WTC11 (cell line): ENCODE data around the gene POLDIP3. TPM values are rescaled to one million over a fixed set of nuclear protein-coding genes. Genes with fewer than 3 reads are reported as not detected.

Experiments
- ATAC-seq: fragments of 200-7000 bp; cut with Tn5 transposase; 2 replicates; pipeline ENCODE4 v1.10.0; 2021; ENCODE audit warnings: mild to moderate bottlenecking, moderate library complexity
- CTCF ChIA-PET: fragments of 300-600 bp; sonication (Branson Sonifier 250); formaldehyde crosslinking; loops from one replicate; lab custom pipeline; 2021; ENCODE audit warnings: antibody characterized with exemption; lab: Charles Lee
- POLR2A ChIA-PET: fragments of 350-600 bp; sonication (Branson Sonifier 250); formaldehyde crosslinking; loops from one replicate; lab custom pipeline; 2021; ENCODE audit warnings: antibody characterized with exemption; lab: Charles Lee
- DNase-seq: peaks from one replicate; pipeline ENCODE4 v3.0.0; 2021; ENCODE audit warnings: low spot score
- H3K27ac Mint-ChIP-seq: 2 replicates; pipeline ENCODE4 v1.8.0; 2021; ENCODE audit warnings: mixed read lengths
- H3K27me3 Mint-ChIP-seq: 2 replicates; pipeline ENCODE4 v1.8.0; 2021; ENCODE audit warnings: low read depth, mild to moderate bottlenecking, moderate library complexity, mixed read lengths
- H3K36me3 Mint-ChIP-seq: 2 replicates; pipeline ENCODE4 v1.8.0; 2021; ENCODE audit warnings: mixed read lengths
- H3K4me1 Mint-ChIP-seq: 2 replicates; pipeline ENCODE4 v1.8.0; 2022; ENCODE audit warnings: mixed read lengths
- H3K4me3 Mint-ChIP-seq: 2 replicates; pipeline ENCODE4 v1.8.0; 2021; ENCODE audit warnings: mild to moderate bottlenecking, moderate library complexity, mixed read lengths
- H3K9me3 Mint-ChIP-seq: 2 replicates; pipeline ENCODE4 v1.8.0; 2021; ENCODE audit warnings: mixed read lengths
- CDX4 ChIP-seq: fragments of 250-450 bp; sonication (Bioruptor Pico); IDR thresholded peaks from 2 replicates; pipeline ENCODE4 v1.9.0; 2021; ENCODE audit warnings: moderate library complexity, mild to moderate bottlenecking, inconsistent platforms, borderline replicate concordance
- CTCF ChIP-seq: fragments of 200-600 bp; IDR thresholded peaks from 2 replicates; pipeline ENCODE4 v1.8.0; 2022; ENCODE audit warnings: antibody characterized with exemption
- E2F1 ChIP-seq: sonication (generic); formaldehyde crosslinking; IDR thresholded peaks from 2 replicates; pipeline ENCODE4 v1.8.0; 2022; ENCODE audit warnings: mild to moderate bottlenecking, missing genetic modification reagents
- EMX1 ChIP-seq: fragments of 250-450 bp; sonication (Bioruptor Pico); IDR thresholded peaks from 2 replicates; pipeline ENCODE4 v1.8.0; 2021; ENCODE audit warnings: mild to moderate bottlenecking
- ETV6 ChIP-seq: sonication (generic); formaldehyde crosslinking; IDR thresholded peaks from 2 replicates; pipeline ENCODE4 v1.8.1; 2022; ENCODE audit warnings: mild to moderate bottlenecking, missing genetic modification reagents
- FOXK1 ChIP-seq: sonication (generic); formaldehyde crosslinking; IDR thresholded peaks from 2 replicates; pipeline ENCODE4 v1.8.0; 2022; ENCODE audit warnings: mild to moderate bottlenecking, moderate library complexity, missing genetic modification reagents
- FOXP1 ChIP-seq: sonication (generic); formaldehyde crosslinking; IDR thresholded peaks from 2 replicates; pipeline ENCODE4 v1.8.0; 2022; ENCODE audit warnings: missing genetic modification reagents, mild to moderate bottlenecking, moderate library complexity, borderline replicate concordance
- GABPB1 ChIP-seq: sonication (generic); formaldehyde crosslinking; IDR thresholded peaks from 2 replicates; pipeline ENCODE4 v1.8.1; 2023; ENCODE audit warnings: mild to moderate bottlenecking, missing genetic modification reagents
- JUN ChIP-seq: sonication (generic); formaldehyde crosslinking; IDR thresholded peaks from 2 replicates; pipeline ENCODE4 v1.8.0; 2023; ENCODE audit warnings: mild to moderate bottlenecking, missing genetic modification reagents
- MAX ChIP-seq: sonication (generic); formaldehyde crosslinking; IDR thresholded peaks from 2 replicates; pipeline ENCODE4 v1.8.0; 2022; ENCODE audit warnings: mild to moderate bottlenecking, missing genetic modification reagents
- MYBL2 ChIP-seq: sonication (generic); formaldehyde crosslinking; IDR thresholded peaks from 2 replicates; pipeline ENCODE4 v1.8.1; 2023; ENCODE audit warnings: mild to moderate bottlenecking, moderate library complexity, missing genetic modification reagents
- NFE2L1 ChIP-seq: sonication (generic); formaldehyde crosslinking; IDR thresholded peaks from 2 replicates; pipeline ENCODE4 v1.8.1; 2023; ENCODE audit warnings: missing genetic modification reagents
- SMAD4 ChIP-seq: sonication (generic); formaldehyde crosslinking; IDR thresholded peaks from 2 replicates; pipeline ENCODE4 v1.8.0; 2022; ENCODE audit warnings: mild to moderate bottlenecking, missing genetic modification reagents
- ZNF121 ChIP-seq: sonication (generic); formaldehyde crosslinking; IDR thresholded peaks from 2 replicates; pipeline ENCODE4 v1.8.0; 2023; ENCODE audit warnings: missing genetic modification reagents
- ZNF138 ChIP-seq: sonication (generic); formaldehyde crosslinking; conservative IDR thresholded peaks from 2 replicates; pipeline ENCODE4 v1.8.1; 2022; ENCODE audit warnings: mild to moderate bottlenecking, moderate library complexity, missing genetic modification reagents
- ZNF416 ChIP-seq: fragments of 250-450 bp; sonication (Bioruptor Pico); IDR thresholded peaks from 2 replicates; pipeline ENCODE4 v1.9.0; 2021; ENCODE audit warnings: mild to moderate bottlenecking, inconsistent platforms
- total RNA-seq: library from RNA; stranded (reverse); gene quantifications from 3 replicates; pipeline ENCODE4 v1.2.3, GENCODE V29; 2021
- TF ChIP-seq, protein P1 (sequence below): sonication (generic); formaldehyde crosslinking; IDR thresholded peaks from 2 replicates; pipeline ENCODE4 v1.8.1; 2023; ENCODE audit warnings: mild to moderate bottlenecking, missing genetic modification reagents, borderline replicate concordance

POLDIP3 gene
- total RNA-seq, 1 experiment from 2014 or later: 73.2 TPM

DNA sequence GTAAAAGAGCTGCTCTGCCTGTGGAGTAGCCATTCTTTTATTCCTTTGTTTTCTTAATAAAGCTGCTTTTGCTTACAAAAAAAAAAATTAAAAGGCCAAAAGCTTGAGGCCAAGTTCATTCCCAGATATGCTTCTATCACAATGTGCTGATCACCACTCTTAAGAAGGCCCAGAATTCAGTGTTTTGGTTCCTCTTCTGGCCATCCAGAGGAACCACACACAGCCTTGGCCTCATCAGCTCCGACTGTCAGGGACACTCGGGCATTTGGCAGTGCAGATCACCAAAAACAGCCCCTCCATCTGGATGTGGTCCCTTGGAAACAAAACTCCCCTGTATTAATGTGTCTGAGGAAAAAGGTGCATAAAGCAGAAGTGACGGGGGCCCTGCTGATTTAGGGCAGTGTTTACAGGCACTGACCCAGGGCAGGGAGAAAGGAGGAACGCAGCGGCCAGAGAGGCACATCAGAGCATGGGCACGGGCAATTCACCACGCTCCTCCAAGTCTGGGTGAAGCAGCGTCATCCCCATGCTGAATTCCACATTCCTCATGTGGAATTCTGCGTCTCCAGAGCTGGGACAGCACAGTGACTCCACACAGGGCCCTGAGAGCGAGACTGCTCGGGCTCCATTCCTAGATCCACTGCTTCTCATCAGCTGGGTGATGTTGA lies 17.7 kb downstream of the POLDIP3 start:
- POLR2A ChIA-PET: interaction anchor here (0.8 kb wide), 1 partner anchor 11 kb away, joined by 3 read pairs; no protein-coding TSS in a partner anchor
- CTCF ChIA-PET: no interaction called here
- DNase-seq: no peak
- ATAC-seq: no peak
- TF ChIP-seq FOXK1 (CRISPR knock-in tag) (no peak), JUN (CRISPR knock-in tag) (no peak), NFE2L1 (CRISPR knock-in tag) (no peak), MAX (CRISPR knock-in tag) (no peak), E2F1 (CRISPR knock-in tag) (no peak), GABPB1 (no peak), ZNF121 (CRISPR knock-in tag) (no peak), CTCF (no peak), ETV6 (CRISPR knock-in tag) (no peak), EMX1 (CRISPR knock-in tag) (no peak), FOXP1 (CRISPR knock-in tag) (no peak), ZNF416 (CRISPR knock-in tag) (no peak)
- TF ChIP-seq, protein P1, sequence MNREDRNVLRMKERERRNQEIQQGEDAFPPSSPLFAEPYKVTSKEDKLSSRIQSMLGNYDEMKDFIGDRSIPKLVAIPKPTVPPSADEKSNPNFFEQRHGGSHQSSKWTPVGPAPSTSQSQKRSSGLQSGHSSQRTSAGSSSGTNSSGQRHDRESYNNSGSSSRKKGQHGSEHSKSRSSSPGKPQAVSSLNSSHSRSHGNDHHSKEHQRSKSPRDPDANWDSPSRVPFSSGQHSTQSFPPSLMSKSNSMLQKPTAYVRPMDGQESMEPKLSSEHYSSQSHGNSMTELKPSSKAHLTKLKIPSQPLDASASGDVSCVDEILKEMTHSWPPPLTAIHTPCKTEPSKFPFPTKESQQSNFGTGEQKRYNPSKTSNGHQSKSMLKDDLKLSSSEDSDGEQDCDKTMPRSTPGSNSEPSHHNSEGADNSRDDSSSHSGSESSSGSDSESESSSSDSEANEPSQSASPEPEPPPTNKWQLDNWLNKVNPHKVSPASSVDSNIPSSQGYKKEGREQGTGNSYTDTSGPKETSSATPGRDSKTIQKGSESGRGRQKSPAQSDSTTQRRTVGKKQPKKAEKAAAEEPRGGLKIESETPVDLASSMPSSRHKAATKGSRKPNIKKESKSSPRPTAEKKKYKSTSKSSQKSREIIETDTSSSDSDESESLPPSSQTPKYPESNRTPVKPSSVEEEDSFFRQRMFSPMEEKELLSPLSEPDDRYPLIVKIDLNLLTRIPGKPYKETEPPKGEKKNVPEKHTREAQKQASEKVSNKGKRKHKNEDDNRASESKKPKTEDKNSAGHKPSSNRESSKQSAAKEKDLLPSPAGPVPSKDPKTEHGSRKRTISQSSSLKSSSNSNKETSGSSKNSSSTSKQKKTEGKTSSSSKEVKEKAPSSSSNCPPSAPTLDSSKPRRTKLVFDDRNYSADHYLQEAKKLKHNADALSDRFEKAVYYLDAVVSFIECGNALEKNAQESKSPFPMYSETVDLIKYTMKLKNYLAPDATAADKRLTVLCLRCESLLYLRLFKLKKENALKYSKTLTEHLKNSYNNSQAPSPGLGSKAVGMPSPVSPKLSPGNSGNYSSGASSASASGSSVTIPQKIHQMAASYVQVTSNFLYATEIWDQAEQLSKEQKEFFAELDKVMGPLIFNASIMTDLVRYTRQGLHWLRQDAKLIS (CRISPR knock-in tag): no peak
- H3K9me3 Mint-ChIP-seq: no peaks in the 10 kb centered on the region
- no peak overlapping the region for H3K4me3 Mint-ChIP-seq
- H3K27ac Mint-ChIP-seq: no peak overlapping the region
- H3K4me1 Mint-ChIP-seq: no peaks in the 10 kb centered on the region
- H3K27me3 Mint-ChIP-seq: no peaks in the 10 kb centered on the region
- H3K36me3 Mint-ChIP-seq: peaks cover 81% of the 10 kb centered on the region

GRCh38 chr22:42596336-42596735 lies 18.3 kb downstream of the POLDIP3 start:
- CTCF ChIA-PET: no interaction called here
- Mint-ChIP-seq H3K4me1 (no peaks in the 10 kb centered on the region), H3K9me3 (no peaks in the 10 kb centered on the region), H3K27ac (no peak overlapping the region), H3K4me3 (no peak overlapping the region), H3K27me3 (no peaks in the 10 kb centered on the region), H3K36me3 (peaks cover 83% of the 10 kb centered on the region)
- no peak for DNase-seq
- POLR2A ChIA-PET: interaction anchor here (0.8 kb wide), 1 partner anchor 11 kb away, joined by 3 read pairs; no protein-coding TSS in a partner anchor
- no peak for ATAC-seq
- TF ChIP-seq SMAD4 (no peak), ZNF138 (CRISPR knock-in tag) (no peak), MYBL2 (CRISPR knock-in tag) (no peak), CDX4 (CRISPR knock-in tag) (no peak)
